Sigmoid colon (tissue), 7 donors: Measurements from ENCODE around the gene LMO1. TPM values are rescaled to one million over a fixed set of nuclear protein-coding genes. Genes with fewer than 3 reads are reported as not detected.

Experiments
- DNase-seq: peaks from one replicate; pipeline ENCODE4 v3.0.0-alpha.2; 2019
- H3K27ac ChIP-seq, 4 donors: fragments of 200-600 bp; sonication (generic); one replicate each; pipeline ENCODE4 v1.5.1; 2016 to 2019; ENCODE audit warnings: mild to moderate bottlenecking in 1 of 4
- H3K27me3 ChIP-seq, 3 donors: fragments of 200-600 bp; sonication (generic); one replicate each; pipeline ENCODE4 v1.5.1; 2019; ENCODE audit warnings: mild to moderate bottlenecking in 1 of 3
- H3K36me3 ChIP-seq, 4 donors: fragments of 200-600 bp; sonication (generic); one replicate each; pipeline ENCODE4 v1.5.1; 2016 to 2019
- H3K4me1 ChIP-seq, 4 donors: fragments of 200-600 bp; sonication (generic); one replicate each; pipeline ENCODE4 v1.5.1; 2017 to 2019
- H3K4me3 ChIP-seq, 4 donors: fragments of 200-600 bp; sonication (generic); one replicate each; pipeline ENCODE4 v1.5.1; 2017 to 2019; ENCODE audit warnings: mild to moderate bottlenecking in 2 of 4, moderate library complexity in 1 of 4
- H3K9me3 ChIP-seq, 4 donors: fragments of 200-600 bp in 3 of 4; sonication (generic) in 3 of 4; one replicate each; pipeline versions ENCODE4 v1.5.1 to v1.6.1; 2013 to 2019
- CTCF ChIP-seq, 4 experiments: fragments of 450-650 bp in 3 of 4; fragments of 200-600 bp in 1 of 4; IDR thresholded peaks; one replicate each; pipeline ENCODE4 v1.5.1; 2016 to 2019; ENCODE audit warnings: antibody characterized with exemption in 4 of 4, mild to moderate bottlenecking in 3 of 4, moderate library complexity in 2 of 4
- EP300 ChIP-seq, 4 donors: sonication (generic); formaldehyde crosslinking; IDR thresholded peaks; one replicate each; pipeline ENCODE4 v1.6.1; 2017; ENCODE audit warnings: antibody characterized with exemption in 4 of 4
- POLR2A ChIP-seq, 2 donors: fragments of 450-650 bp; IDR thresholded peaks; one replicate each; pipeline ENCODE4 v1.6.1; 2016; ENCODE audit warnings: antibody characterized with exemption in 2 of 2, mild to moderate bottlenecking in 2 of 2, moderate library complexity in 2 of 2
- POLR2AphosphoS5 ChIP-seq, 4 donors: sonication (generic); formaldehyde crosslinking; IDR thresholded peaks; one replicate each; pipeline ENCODE4 v1.6.1; 2017; ENCODE audit warnings: antibody characterized with exemption in 4 of 4
- whole genome bisulfite sequencing, 2 donors: extraction: QIAGEN DNeasy Blood & Tissue Kit; methylation state at CpG; one replicate each; pipeline ENCODE4 v1.1.7; 2013; 5-methylcytosine and 5-hydroxymethylcytosine counted together
- intact Hi-C: fragments of 100-400 bp; cut with DNase I; formaldehyde crosslinking; loops from one replicate; pipeline ENCODE4 v1.15.1; 2023
- polyA plus RNA-seq, 3 donors: library from polyadenylated mRNA; stranded (reverse); fragments of 200-250 nt; gene quantifications; one replicate each; pipeline ENCODE4 v1.2.3, GENCODE V29; 2013
- total RNA-seq, 4 donors: library from RNA; depleted of rRNA; stranded (reverse); fragments of >200 nt; gene quantifications; one replicate each; pipeline ENCODE4 v1.1.0, GENCODE V29; 2016
- donor health status: healthy with polysubstance abuse.
- donor health status: Bipolar disorder and iron deficiency.
- donor health status: healthy.

LMO1 gene
- total and polyA plus RNA-seq, 7 donors, result 0.04 to 1.8 (median 0.66) TPM; not detected in 4

- H3K27me3 ChIP-seq, result peaks cover 0 to 6% (median 0%) of the 10 kb centered on the region in 3 donors
- H3K27ac ChIP-seq, result no peak overlapping the region
- H3K4me1 ChIP-seq, result no peaks in the 10 kb centered on the region
- peak; percentile 27 for DNase-seq
- no peak for TF ChIP-seq POLR2A (IDR thresholded peaks at IDR 0.05)
- TF ChIP-seq CTCF (IDR thresholded peaks at IDR 0.05), result no peak
- TF ChIP-seq EP300 (IDR thresholded peaks at IDR 0.05), result no peak
- TF ChIP-seq POLR2AphosphoS5 (IDR thresholded peaks at IDR 0.05), result no peak
- intact Hi-C loops, result no loop called here
- no peaks in the 10 kb centered on the region for H3K9me3 ChIP-seq
- 64 to 68% methylated on average over 6 of the region's 6 CpGs for WGBS, 2 donors
- H3K36me3 ChIP-seq, result no peaks in the 10 kb centered on the region
- H3K4me3 ChIP-seq, result no peak overlapping the region
Measured at GRCh38 chr11:8249482-8249881, 14.2 kb downstream of the LMO1 start.

GRCh38 chr11:8248786-8249185 lies 14.9 kb downstream of the LMO1 start:
- Histone ChIP-seq H3K9me3 (no peaks in the 10 kb centered on the region), H3K27ac (no peak overlapping the region), H3K27me3 (peaks cover 0 to 6% (median 0%) of the 10 kb centered on the region in 3 donors), H3K4me3 (no peak overlapping the region), H3K36me3 (no peaks in the 10 kb centered on the region), H3K4me1 (no peaks in the 10 kb centered on the region)
- WGBS, 2 donors, result 91 to 97% methylated on average over 1 of the region's 1 CpG
- intact Hi-C loops, result no loop called here
- DNase-seq, result peak; percentile 52
- TF ChIP-seq EP300 (IDR thresholded peaks at IDR 0.05), result no peak
- no peak for TF ChIP-seq POLR2A (IDR thresholded peaks at IDR 0.05)
- TF ChIP-seq CTCF (IDR thresholded peaks at IDR 0.05), result no peak
- TF ChIP-seq POLR2AphosphoS5 (IDR thresholded peaks at IDR 0.05), result no peak

GRCh38 chr11:8247312-8247711 lies 16.4 kb downstream of the LMO1 start:
- Histone ChIP-seq H3K4me1 (no peaks in the 10 kb centered on the region), H3K36me3 (no peaks in the 10 kb centered on the region), H3K4me3 (no peak overlapping the region), H3K27me3 (peaks cover 0 to 6% (median 0%) of the 10 kb centered on the region in 3 donors), H3K9me3 (no peaks in the 10 kb centered on the region), H3K27ac (no peak overlapping the region)
- TF ChIP-seq EP300 (IDR thresholded peaks at IDR 0.05) (no peak), CTCF (IDR thresholded peaks at IDR 0.05) (peak in 1 of 4 experiments; percentile 27)
- DNase-seq, result no peak
- 63 to 70% methylated on average over 6 of the region's 6 CpGs for WGBS, 2 donors
- intact Hi-C loops, result no loop called here

GRCh38 chr11:8243458-8243857 lies 20.2 kb downstream of the LMO1 start:
- intact Hi-C loops, result no loop called here
- DNase-seq, result no peak
- Histone ChIP-seq H3K4me1 (no peaks in the 10 kb centered on the region), H3K27ac (no peak overlapping the region), H3K36me3 (no peaks in the 10 kb centered on the region), H3K27me3 (peaks cover 0 to 6% (median 0%) of the 10 kb centered on the region in 3 donors), H3K4me3 (no peak overlapping the region), H3K9me3 (no peaks in the 10 kb centered on the region)
- TF ChIP-seq EP300 (IDR thresholded peaks at IDR 0.05) (no peak), CTCF (IDR thresholded peaks at IDR 0.05) (no peak), POLR2A (IDR thresholded peaks at IDR 0.05) (no peak), POLR2AphosphoS5 (IDR thresholded peaks at IDR 0.05) (no peak)
- WGBS, 2 donors, result 86 to 88% methylated on average over 5 of the region's 5 CpGs
